Calu3 (cell line): ENCODE data around the gene IFI27L2. TPM values are rescaled to one million over a fixed set of nuclear protein-coding genes. Genes with fewer than 3 reads are reported as not detected.

Experiments used
- BruUV-seq: library from RNA; stranded (reverse); fragments of 400-500 nt; replicated peaks from 2 replicates; lab custom pipeline; 2021; lab: Mats Ljungman, UMichigan
- CTCF ChIA-PET: fragments of 300-600 bp; sonication (Branson Sonifier 250); formaldehyde crosslinking; loops from one replicate; lab custom pipeline; 2022; ENCODE audit warnings: antibody characterized with exemption; lab: Charles Lee
- DNase-seq: peaks from one replicate; pipeline ENCODE4 v3.0.0; 2022
- H3K27ac Mint-ChIP-seq: one replicate; pipeline ENCODE4 v1.8.0; 2022; ENCODE audit warnings: mixed read lengths; ENCODE audit not compliant: unreplicated experiment
- H3K27me3 Mint-ChIP-seq: one replicate; pipeline ENCODE4 v1.8.0; 2022; ENCODE audit warnings: mixed read lengths; ENCODE audit not compliant: unreplicated experiment
- H3K36me3 Mint-ChIP-seq: one replicate; pipeline ENCODE4 v1.8.0; 2022; ENCODE audit warnings: mild to moderate bottlenecking, moderate library complexity, mixed read lengths; ENCODE audit not compliant: insufficient read depth, unreplicated experiment
- H3K4me1 Mint-ChIP-seq: one replicate; pipeline ENCODE4 v1.8.0; 2022; ENCODE audit warnings: mild to moderate bottlenecking, low read depth, mixed read lengths; ENCODE audit not compliant: unreplicated experiment
- H3K4me3 Mint-ChIP-seq: one replicate; pipeline ENCODE4 v1.8.0; 2022; ENCODE audit warnings: mild to moderate bottlenecking, low read depth, moderate library complexity, mixed read lengths; ENCODE audit not compliant: unreplicated experiment
- H3K9me3 Mint-ChIP-seq: one replicate; pipeline ENCODE4 v1.8.0; 2022; ENCODE audit warnings: low read depth, mixed read lengths; ENCODE audit not compliant: unreplicated experiment
- intact Hi-C: fragments of 100-400 bp; cut with micrococcal nuclease; formaldehyde crosslinking; loops from one replicate; pipeline ENCODE4 v1.10.0; 2022; ENCODE audit not compliant: unreplicated experiment
- total RNA-seq: library from RNA; stranded (reverse); gene quantifications from 2 replicates; pipeline ENCODE4 v1.2.3, GENCODE V29; 2022
- TF ChIP-seq, protein P1 (sequence below): fragments of 200-600 bp; IDR thresholded peaks from one replicate; pipeline ENCODE4 v1.8.0; 2022; ENCODE audit warnings: antibody characterized with exemption; ENCODE audit not compliant: unreplicated experiment

The IFI27L2 gene
- total RNA-seq, 1 experiment from 2014 or later, result 40.4 TPM

DNA sequence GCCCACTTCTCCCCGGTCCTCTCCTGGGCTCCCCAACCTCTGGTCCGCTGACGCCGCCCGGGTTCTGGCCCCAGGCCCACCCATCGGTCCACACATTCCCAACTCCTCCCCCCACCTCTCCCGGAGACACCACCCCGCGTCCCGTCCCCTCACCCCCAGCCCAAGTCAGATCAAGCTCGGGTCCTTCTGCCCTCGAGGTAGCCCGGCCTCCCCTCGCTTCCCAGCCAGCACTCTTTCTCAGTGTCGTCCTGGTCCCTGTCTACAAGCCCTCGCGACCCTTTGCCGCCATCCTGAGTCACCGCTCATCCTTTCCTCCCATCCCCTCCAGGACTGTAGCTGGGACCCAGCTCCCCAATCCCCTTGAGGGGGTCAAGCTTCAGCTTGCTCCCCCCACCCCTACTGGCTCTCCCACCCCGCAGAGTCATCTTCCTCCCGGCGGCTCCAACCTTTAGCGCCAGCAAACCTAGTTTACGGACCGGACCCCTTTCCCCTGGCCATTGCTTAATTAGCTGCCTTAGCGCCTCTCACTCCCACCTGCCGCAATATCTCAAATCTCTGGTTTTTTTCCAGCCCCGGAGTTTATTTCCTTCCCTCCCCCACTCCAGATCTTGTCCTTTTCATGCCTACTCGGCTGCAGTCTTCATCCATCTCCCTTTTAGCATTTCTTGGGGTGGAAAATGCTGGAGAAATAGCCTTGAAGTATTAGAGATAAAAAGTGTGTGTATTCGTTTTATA, 45.8 kb upstream of the IFI27L2 start:
- Mint-ChIP-seq H3K36me3 (peaks cover 20% of the 10 kb centered on the region), H3K27me3 (peaks cover 81% of the 10 kb centered on the region), H3K27ac (peak overlapping the region; percentile 42), H3K4me3 (peak overlapping the region; percentile 69), H3K9me3 (no peaks in the 10 kb centered on the region), H3K4me1 (peaks cover 10% of the 10 kb centered on the region)
- TF ChIP-seq, protein P1, sequence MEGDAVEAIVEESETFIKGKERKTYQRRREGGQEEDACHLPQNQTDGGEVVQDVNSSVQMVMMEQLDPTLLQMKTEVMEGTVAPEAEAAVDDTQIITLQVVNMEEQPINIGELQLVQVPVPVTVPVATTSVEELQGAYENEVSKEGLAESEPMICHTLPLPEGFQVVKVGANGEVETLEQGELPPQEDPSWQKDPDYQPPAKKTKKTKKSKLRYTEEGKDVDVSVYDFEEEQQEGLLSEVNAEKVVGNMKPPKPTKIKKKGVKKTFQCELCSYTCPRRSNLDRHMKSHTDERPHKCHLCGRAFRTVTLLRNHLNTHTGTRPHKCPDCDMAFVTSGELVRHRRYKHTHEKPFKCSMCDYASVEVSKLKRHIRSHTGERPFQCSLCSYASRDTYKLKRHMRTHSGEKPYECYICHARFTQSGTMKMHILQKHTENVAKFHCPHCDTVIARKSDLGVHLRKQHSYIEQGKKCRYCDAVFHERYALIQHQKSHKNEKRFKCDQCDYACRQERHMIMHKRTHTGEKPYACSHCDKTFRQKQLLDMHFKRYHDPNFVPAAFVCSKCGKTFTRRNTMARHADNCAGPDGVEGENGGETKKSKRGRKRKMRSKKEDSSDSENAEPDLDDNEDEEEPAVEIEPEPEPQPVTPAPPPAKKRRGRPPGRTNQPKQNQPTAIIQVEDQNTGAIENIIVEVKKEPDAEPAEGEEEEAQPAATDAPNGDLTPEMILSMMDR, result no peak
- CTCF ChIA-PET, result no interaction called here
- BruUV-seq, result no TSS peak
- no peak for DNase-seq
- intact Hi-C loops, result loop anchor here (10.0 kb wide), 1 partner anchor 240 kb away; no protein-coding TSS in a partner anchor

DNA sequence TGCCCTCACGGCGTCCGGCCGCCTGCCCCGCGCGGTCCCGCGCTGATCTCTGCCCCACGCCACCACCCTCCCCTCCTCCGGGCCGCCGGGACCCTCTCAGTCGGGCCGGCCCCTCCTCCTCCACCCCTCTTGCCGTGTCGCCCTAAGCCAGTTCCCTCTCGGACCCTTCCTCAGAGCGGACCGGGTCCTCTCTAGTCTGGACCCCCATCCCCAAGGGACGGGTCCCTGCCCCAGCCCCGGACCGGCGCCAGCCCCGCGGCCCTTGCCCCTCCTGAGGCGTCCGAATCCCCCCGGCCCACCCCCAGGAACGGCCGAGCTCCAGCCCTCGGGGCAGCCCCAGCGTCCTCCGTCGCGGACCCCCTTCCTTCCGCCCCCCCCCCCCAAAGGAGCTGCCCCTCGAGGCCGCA, 45.2 kb upstream of the IFI27L2 start:
- TF ChIP-seq, protein P1, result no peak
- H3K4me3 Mint-ChIP-seq, result peak overlapping the region; percentile 69
- peaks cover 76% of the 10 kb centered on the region for H3K27me3 Mint-ChIP-seq
- peaks cover 10% of the 10 kb centered on the region for H3K4me1 Mint-ChIP-seq
- CTCF ChIA-PET, result interaction anchor here (1.2 kb wide), 1 partner anchor 38 kb away, joined by 4 read pairs; no protein-coding TSS in a partner anchor
- DNase-seq, result no peak
- H3K27ac Mint-ChIP-seq, result no peak overlapping the region
- peaks cover 20% of the 10 kb centered on the region for H3K36me3 Mint-ChIP-seq
- BruUV-seq, result no TSS peak
- H3K9me3 Mint-ChIP-seq, result no peaks in the 10 kb centered on the region
- intact Hi-C loops, result loop anchor here (10.0 kb wide), 1 partner anchor 240 kb away; no protein-coding TSS in a partner anchor

DNA sequence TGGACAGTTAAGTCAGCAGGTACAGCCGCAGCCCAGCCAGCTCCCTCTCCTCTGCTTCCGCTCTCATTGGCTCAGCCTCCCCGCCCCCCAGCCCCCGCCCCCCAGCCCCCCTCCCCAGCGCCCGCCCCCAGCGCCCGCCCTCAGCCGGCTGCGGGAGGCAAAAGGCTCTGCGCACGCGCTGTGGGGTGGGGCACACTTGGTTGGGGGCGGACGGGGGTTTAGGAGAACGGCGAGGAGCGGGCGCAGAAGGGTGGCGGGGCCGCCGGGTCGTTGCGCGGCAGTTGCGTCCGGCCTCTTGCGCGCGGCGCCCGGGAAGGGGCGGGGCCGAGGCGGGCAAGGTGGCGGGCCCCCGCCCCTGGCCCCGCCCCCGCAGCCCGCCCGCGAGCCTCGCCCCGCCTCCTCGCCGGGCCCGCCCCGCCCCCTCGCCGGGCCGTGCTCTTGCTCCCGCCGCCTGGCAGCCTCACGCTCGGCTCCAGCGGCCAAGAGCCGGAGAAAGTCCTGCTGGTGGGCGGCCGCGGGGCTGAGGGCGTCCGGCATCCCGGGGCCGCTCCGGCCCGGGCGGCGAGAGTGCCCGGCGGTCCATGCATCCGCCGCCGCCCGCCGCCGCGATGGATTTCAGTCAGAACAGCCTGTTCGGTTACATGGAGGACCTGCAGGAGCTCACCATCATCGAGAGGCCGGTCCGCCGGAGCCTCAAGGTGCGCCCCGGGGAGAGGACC, 44.6 kb upstream of the IFI27L2 start, which contains the start of gene PPP4R4:
Gene PPP4R4 (plus strand): TSS at position 438 of the 719 bp plus-strand sequence. CDS start 144 bp downstream, at position 582.
- CTCF ChIA-PET, result interaction anchor here (1.2 kb wide), 1 partner anchor 38 kb away, joined by 4 read pairs; no protein-coding TSS in a partner anchor

DNA sequence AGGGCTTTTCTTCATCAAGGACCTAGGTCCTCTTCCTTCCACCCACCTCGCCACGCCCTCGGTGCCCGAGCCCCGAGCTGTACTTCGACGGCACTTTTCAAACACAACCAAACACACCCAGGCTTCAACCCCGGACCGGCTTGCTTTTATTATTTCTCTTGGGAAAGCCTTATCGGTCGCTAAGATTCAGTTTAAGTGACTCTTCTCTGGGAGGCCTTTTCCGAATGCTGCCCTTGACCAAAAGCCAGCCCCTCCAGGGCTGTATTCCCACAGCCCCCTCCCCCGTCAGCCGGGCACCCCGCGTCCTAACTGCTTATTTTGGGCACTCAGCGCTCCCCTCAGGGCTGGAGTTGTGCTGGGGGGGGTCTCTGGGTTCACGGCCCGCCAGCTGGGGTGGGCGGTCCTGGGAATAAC, 44.1 kb upstream of the IFI27L2 start:
- DNase-seq, result peak; percentile 5
- H3K36me3 Mint-ChIP-seq, result peaks cover 20% of the 10 kb centered on the region
- BruUV-seq, result no TSS peak
- H3K9me3 Mint-ChIP-seq, result no peaks in the 10 kb centered on the region
- peak overlapping the region; percentile 69 for H3K4me3 Mint-ChIP-seq
- TF ChIP-seq, protein P1, result no peak
- peaks cover 65% of the 10 kb centered on the region for H3K27me3 Mint-ChIP-seq
- CTCF ChIA-PET, result interaction anchor here (1.2 kb wide), 1 partner anchor 37 kb away, joined by 4 read pairs; no protein-coding TSS in a partner anchor
- peaks cover 10% of the 10 kb centered on the region for H3K4me1 Mint-ChIP-seq
- intact Hi-C loops, result loop anchor here (10.0 kb wide), 1 partner anchor 241 kb away; no protein-coding TSS in a partner anchor
- no peak overlapping the region for H3K27ac Mint-ChIP-seq

More for the DNA sequence above, 44.6 kb upstream of the IFI27L2 start, which contains the start of gene PPP4R4:
- peak within 1 kb of the TSS; percentile 69 for H3K4me3 Mint-ChIP-seq
- peak; percentile 86 for DNase-seq
- H3K9me3 Mint-ChIP-seq, result no peaks in the 10 kb centered on the region
- intact Hi-C loops, result loop anchor here (10.0 kb wide), 1 partner anchor 241 kb away; no protein-coding TSS in a partner anchor
- TF ChIP-seq, protein P1, result no peak
- peaks cover 70% of the 10 kb centered on the region for H3K27me3 Mint-ChIP-seq
- H3K36me3 Mint-ChIP-seq, result peaks cover 20% of the 10 kb centered on the region
- H3K27ac Mint-ChIP-seq, result peak within 1 kb of the TSS; percentile 42
- peaks cover 10% of the 10 kb centered on the region for H3K4me1 Mint-ChIP-seq
- BruUV-seq, result no TSS peak
